GM19238 (cell line): ENCODE results near the gene CYP26C1.

Source experiments
- DNase-seq: peaks from one replicate; pipeline ENCODE4 v3.0.0; 2011; ENCODE audit warnings: low spot score; ENCODE audit not compliant: insufficient read length

The CYP26C1 gene

GRCh38 chr10:93110472-93111146, 50.0 kb downstream of the CYP26C1 start:
- DNase-seq, result no peak

DNA sequence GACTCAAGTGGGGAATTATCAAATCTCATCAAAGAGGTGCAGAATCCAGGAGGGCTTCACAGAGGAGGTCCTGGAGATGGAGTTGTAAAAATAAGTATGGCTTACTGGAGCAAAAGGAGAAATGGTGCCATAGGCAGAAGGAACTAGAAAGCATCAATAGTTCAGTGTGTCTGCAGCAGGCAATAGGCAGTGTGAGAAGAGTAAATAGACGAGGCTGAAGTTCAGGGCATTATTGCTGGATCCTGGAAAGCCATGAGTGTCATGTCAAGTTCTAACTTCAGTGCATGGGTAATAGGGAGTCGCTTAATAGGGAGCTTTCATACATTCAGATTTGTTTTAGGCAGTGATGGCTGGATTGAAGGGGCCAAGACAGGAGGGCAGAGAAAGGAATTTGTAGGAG, 52.4 kb downstream of the CYP26C1 start:
- no peak for DNase-seq

GRCh38 chr10:93115661-93116383, 55.2 kb downstream of the CYP26C1 start:
- peak; percentile 32 for DNase-seq
